GM13976 (cell line): Measurements from ENCODE around the gene KIRREL3.

Experiments used
- DNase-seq: peaks from one replicate; pipeline ENCODE4 v3.0.0; 2012; ENCODE audit warnings: low spot score
- CTCF ChIP-seq: IDR thresholded peaks from 2 replicates; pipeline ENCODE4 v1.5.1; 2012; ENCODE audit warnings: borderline replicate concordance, mild to moderate bottlenecking; ENCODE audit not compliant: insufficient read depth; ENCODE audit errors: extremely low read depth, missing control alignments, control extremely low read depth
- in situ Hi-C: fragments of 300-500 bp; cut with MboI; formaldehyde crosslinking; loops from one replicate; pipeline ENCODE4 v1.12.0; 2022; ENCODE audit warnings: low sequenced_read_pairs, mixed read lengths, inconsistent platforms; ENCODE audit not compliant: unreplicated experiment

KIRREL3 gene

GRCh38 chr11:126680131-126680530 lies 320.4 kb downstream of the KIRREL3 start:
- DNase-seq: no peak
- no peak for TF ChIP-seq CTCF
- in situ Hi-C loops: no loop called here

GRCh38 chr11:126679033-126679432 lies 321.5 kb downstream of the KIRREL3 start:
- DNase-seq: no peak
- in situ Hi-C loops: no loop called here
- no peak for TF ChIP-seq CTCF

GRCh38 chr11:126676536-126676935 lies 324.0 kb downstream of the KIRREL3 start:
- in situ Hi-C loops: no loop called here
- no peak for TF ChIP-seq CTCF
- DNase-seq: no peak

GRCh38 chr11:126673319-126673718 lies 327.3 kb downstream of the KIRREL3 start:
- TF ChIP-seq CTCF: no peak
- in situ Hi-C loops: no loop called here
- no peak for DNase-seq

- DNase-seq: no peak
- no peak for TF ChIP-seq CTCF
- in situ Hi-C loops: no loop called here
Observed at GRCh38 chr11:126669416-126669815, 331.2 kb downstream of the KIRREL3 start.

GRCh38 chr11:126664643-126665042 lies 335.9 kb downstream of the KIRREL3 start:
- in situ Hi-C loops: no loop called here
- TF ChIP-seq CTCF: no peak
- no peak for DNase-seq

GRCh38 chr11:126663749-126664592 lies 336.6 kb downstream of the KIRREL3 start:
- DNase-seq: no peak
- in situ Hi-C loops: no loop called here
- no peak for TF ChIP-seq CTCF
